Measurements from ENCODE around the gene CACNB4. TPM values are rescaled to one million over a fixed set of nuclear protein-coding genes. Genes with fewer than 3 reads are reported as not detected.

Gene CACNB4
- total RNA-seq, 1 experiment from 2014 or later: 1.00 TPM

DNA sequence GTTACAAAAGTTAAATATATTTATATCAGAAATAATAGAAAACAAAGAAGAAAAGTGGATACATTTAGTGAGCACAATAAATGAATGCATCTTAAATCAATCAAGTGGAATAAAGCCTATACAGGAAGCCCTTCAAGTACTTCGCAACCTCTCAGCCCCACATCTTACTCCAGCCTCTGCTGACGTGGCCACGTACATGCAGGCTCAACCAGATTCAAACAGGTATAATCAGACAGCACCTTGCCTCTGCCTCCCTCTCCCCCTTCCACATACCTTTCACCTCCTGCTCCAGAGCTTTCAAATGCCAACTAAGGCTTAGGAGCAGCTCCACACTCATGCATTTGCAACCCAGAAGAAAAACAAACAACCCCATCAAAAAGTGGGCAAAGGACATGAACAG is 32.9 kb downstream of the CACNB4 start:
- Mint-ChIP-seq H3K27me3 (ENCODE audit: insufficient read depth, unreplicated experiment) (peaks cover 4% of the 10 kb centered on the region), H3K9me3 (ENCODE audit: unreplicated experiment) (no peaks in the 10 kb centered on the region), H3K36me3 (ENCODE audit: insufficient read depth, unreplicated experiment) (no peaks in the 10 kb centered on the region), H3K27ac (ENCODE audit: unreplicated experiment) (no peak overlapping the region), H3K4me1 (ENCODE audit: low read depth, unreplicated experiment) (no peaks in the 10 kb centered on the region), H3K4me3 (ENCODE audit: unreplicated experiment) (no peak overlapping the region)
- no peak for DNase-seq
- BruUV-seq (replicated peaks): no TSS peak
- H3K9me3 ChIP-seq: no peaks in the 10 kb centered on the region
- CTCF ChIA-PET: no interaction called here
- no peaks in the 10 kb centered on the region for H3K36me3 ChIP-seq (ENCODE audit: control insufficient read depth, insufficient read depth, low read length)
- H3K27me3 ChIP-seq (replicated peaks; ENCODE audit: control insufficient read depth, insufficient read depth, low read length): no peaks in the 10 kb centered on the region
- intact Hi-C loops (cut with micrococcal nuclease; ENCODE audit: unreplicated experiment): no loop called here
- H3K4me1 ChIP-seq: no peaks in the 10 kb centered on the region
- TF ChIP-seq, protein P1, sequence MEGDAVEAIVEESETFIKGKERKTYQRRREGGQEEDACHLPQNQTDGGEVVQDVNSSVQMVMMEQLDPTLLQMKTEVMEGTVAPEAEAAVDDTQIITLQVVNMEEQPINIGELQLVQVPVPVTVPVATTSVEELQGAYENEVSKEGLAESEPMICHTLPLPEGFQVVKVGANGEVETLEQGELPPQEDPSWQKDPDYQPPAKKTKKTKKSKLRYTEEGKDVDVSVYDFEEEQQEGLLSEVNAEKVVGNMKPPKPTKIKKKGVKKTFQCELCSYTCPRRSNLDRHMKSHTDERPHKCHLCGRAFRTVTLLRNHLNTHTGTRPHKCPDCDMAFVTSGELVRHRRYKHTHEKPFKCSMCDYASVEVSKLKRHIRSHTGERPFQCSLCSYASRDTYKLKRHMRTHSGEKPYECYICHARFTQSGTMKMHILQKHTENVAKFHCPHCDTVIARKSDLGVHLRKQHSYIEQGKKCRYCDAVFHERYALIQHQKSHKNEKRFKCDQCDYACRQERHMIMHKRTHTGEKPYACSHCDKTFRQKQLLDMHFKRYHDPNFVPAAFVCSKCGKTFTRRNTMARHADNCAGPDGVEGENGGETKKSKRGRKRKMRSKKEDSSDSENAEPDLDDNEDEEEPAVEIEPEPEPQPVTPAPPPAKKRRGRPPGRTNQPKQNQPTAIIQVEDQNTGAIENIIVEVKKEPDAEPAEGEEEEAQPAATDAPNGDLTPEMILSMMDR (IDR thresholded peaks at IDR 0.05; ENCODE audit: insufficient read depth in 1 of 2, low read depth in 1 of 2, low read length in 1 of 2, severe bottlenecking in 1 of 2, unreplicated experiment in 1 of 2): no peak
- H3K4me3 ChIP-seq (ENCODE audit: low read depth, low read length): no peak overlapping the region
- POLR2A ChIA-PET: no interaction called here

DNA sequence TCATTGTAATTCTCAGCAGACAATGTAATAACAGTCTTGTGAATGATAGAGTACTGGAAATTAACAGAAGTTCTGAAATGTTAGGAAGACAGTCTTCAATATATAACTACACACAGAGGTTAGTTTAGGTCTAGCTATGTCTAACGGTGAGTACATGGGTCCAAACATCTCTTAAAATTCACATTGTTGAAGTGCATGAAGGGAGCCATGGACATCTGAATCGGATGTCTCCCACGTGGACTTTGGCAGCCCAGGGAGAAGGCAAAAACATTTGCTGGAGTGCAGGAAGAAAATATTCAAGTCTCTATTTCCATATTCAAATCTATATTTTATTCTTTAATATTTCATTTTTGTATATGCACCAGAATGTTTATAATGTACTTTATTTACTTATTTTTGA is 34.8 kb downstream of the CACNB4 start:
- ChIA-PET CTCF (no interaction called here), POLR2A (no interaction called here)
- Histone ChIP-seq H3K4me3 (ENCODE audit: low read depth, low read length) (no peak overlapping the region), H3K36me3 (ENCODE audit: control insufficient read depth, insufficient read depth, low read length) (no peaks in the 10 kb centered on the region), H3K27me3 (replicated peaks; ENCODE audit: control insufficient read depth, insufficient read depth, low read length) (no peaks in the 10 kb centered on the region), H3K4me1 (no peaks in the 10 kb centered on the region), H3K9me3 (peaks cover 3% of the 10 kb centered on the region; the same call in 1 of the 2 replicates)
- DNase-seq: no peak
- Mint-ChIP-seq H3K4me3 (ENCODE audit: unreplicated experiment) (no peak overlapping the region), H3K27ac (ENCODE audit: unreplicated experiment) (no peak overlapping the region), H3K4me1 (ENCODE audit: low read depth, unreplicated experiment) (no peaks in the 10 kb centered on the region), H3K36me3 (ENCODE audit: insufficient read depth, unreplicated experiment) (no peaks in the 10 kb centered on the region), H3K9me3 (ENCODE audit: unreplicated experiment) (no peaks in the 10 kb centered on the region), H3K27me3 (ENCODE audit: insufficient read depth, unreplicated experiment) (peaks cover 4% of the 10 kb centered on the region)
- no TSS peak for BruUV-seq (replicated peaks)
- TF ChIP-seq, protein P1 (IDR thresholded peaks at IDR 0.05; ENCODE audit: insufficient read depth in 1 of 2, low read depth in 1 of 2, low read length in 1 of 2, severe bottlenecking in 1 of 2, unreplicated experiment in 1 of 2): no peak
- intact Hi-C loops (cut with micrococcal nuclease; ENCODE audit: unreplicated experiment): no loop called here

DNA sequence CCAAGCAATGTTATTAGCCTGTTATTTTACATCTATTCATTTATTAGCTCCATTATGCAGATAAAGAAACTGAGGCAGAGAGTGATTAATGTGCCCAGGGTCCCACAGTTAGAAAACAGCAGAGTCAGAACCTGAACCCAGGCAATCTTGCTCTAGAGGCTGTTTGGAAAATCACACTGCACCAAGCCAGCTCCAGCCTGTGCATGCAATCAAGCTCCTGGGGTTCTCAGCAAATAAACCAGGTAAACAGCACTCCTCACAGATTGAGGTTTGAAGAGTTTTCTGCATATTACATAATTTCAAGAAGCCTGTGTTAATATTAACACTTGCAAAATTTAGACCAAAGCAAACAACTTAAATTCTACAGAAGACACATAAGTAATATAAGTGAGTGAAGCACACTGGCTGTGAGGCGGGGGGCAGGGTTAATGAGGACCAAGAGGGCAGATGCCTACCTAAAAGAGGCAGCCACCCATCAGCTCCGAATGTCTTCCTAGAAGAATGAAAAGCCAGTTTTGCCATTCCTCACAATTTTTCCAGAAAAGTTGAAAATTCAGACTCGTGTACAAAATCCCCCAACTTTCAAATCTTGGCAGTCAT is 35.4 kb downstream of the CACNB4 start:
- intact Hi-C loops (cut with micrococcal nuclease; ENCODE audit: unreplicated experiment): no loop called here
- Mint-ChIP-seq H3K4me1 (ENCODE audit: low read depth, unreplicated experiment) (no peaks in the 10 kb centered on the region), H3K27ac (ENCODE audit: unreplicated experiment) (no peak overlapping the region), H3K4me3 (ENCODE audit: unreplicated experiment) (no peak overlapping the region), H3K36me3 (ENCODE audit: insufficient read depth, unreplicated experiment) (no peaks in the 10 kb centered on the region), H3K9me3 (ENCODE audit: unreplicated experiment) (no peaks in the 10 kb centered on the region), H3K27me3 (ENCODE audit: insufficient read depth, unreplicated experiment) (peaks cover 4% of the 10 kb centered on the region)
- Histone ChIP-seq H3K27me3 (replicated peaks; ENCODE audit: control insufficient read depth, insufficient read depth, low read length) (no peaks in the 10 kb centered on the region), H3K4me3 (ENCODE audit: low read depth, low read length) (no peak overlapping the region), H3K36me3 (ENCODE audit: control insufficient read depth, insufficient read depth, low read length) (no peaks in the 10 kb centered on the region), H3K4me1 (no peaks in the 10 kb centered on the region), H3K9me3 (peaks cover 9% of the 10 kb centered on the region)
- BruUV-seq (replicated peaks): no TSS peak
- TF ChIP-seq, protein P1 (IDR thresholded peaks at IDR 0.05; ENCODE audit: insufficient read depth in 1 of 2, low read depth in 1 of 2, low read length in 1 of 2, severe bottlenecking in 1 of 2, unreplicated experiment in 1 of 2): no peak
- POLR2A ChIA-PET: no interaction called here
- CTCF ChIA-PET: no interaction called here
- no peak for DNase-seq

All from Caco-2 (cell line).